HG02973 (cell line): ENCODE measurements around the gene MYD88.

Experiments used
- ATAC-seq: cut with Tn5 transposase; IDR thresholded peaks from one replicate; pipeline ENCODE4 v1.9.1; 2021; ENCODE audit warnings: moderate library complexity; ENCODE audit not compliant: unreplicated experiment

MYD88 gene

GRCh38 chr3:38163841-38164642 lies 25.6 kb downstream of the MYD88 start:
- ATAC-seq: no peak

- ATAC-seq: peak; percentile 19
These were observed 26.1 kb downstream of the MYD88 start for GRCh38 chr3:38164643-38164951.

- ATAC-seq: peak; percentile 89
These were observed 26.7 kb downstream of the MYD88 start, which contains the start of gene OXSR1 for GRCh38 chr3:38164952-38165721. OXSR1 (plus strand) TSS chr3:38165537; CDS start chr3:38165877, 340 bp downstream.

GRCh38 chr3:38165722-38166387 lies 27.4 kb downstream of the MYD88 start:
- peak; percentile 1 for ATAC-seq

GRCh38 chr3:38167591-38167990 lies 29.1 kb downstream of the MYD88 start:
- no peak for ATAC-seq

GRCh38 chr3:38168151-38169026 lies 29.9 kb downstream of the MYD88 start:
- no peak for ATAC-seq

GRCh38 chr3:38169027-38169317 lies 30.5 kb downstream of the MYD88 start:
- ATAC-seq: no peak

GRCh38 chr3:38170722-38171121 lies 32.3 kb downstream of the MYD88 start:
- ATAC-seq: no peak

- no peak for ATAC-seq
These were observed 33.2 kb downstream of the MYD88 start for GRCh38 chr3:38171622-38172021.

- ATAC-seq: no peak
These were observed 35.5 kb downstream of the MYD88 start for GRCh38 chr3:38173834-38174418.

- no peak for ATAC-seq
These were observed 38.7 kb downstream of the MYD88 start for GRCh38 chr3:38177181-38177580.

- no peak for ATAC-seq
These were observed 48.3 kb downstream of the MYD88 start for GRCh38 chr3:38186781-38187180.

GRCh38 chr3:38190481-38190881 lies 52.0 kb downstream of the MYD88 start:
- ATAC-seq: no peak
